Activated T-helper 2 cell treated with anti-CD3 and anti-CD28 coated beads, Interferon-gamma antibody, Interleukin-2, Interleukin-4, amounts not matched to agents 10 μg/mL and 5 μg/mL and 100 μg/mL, durations not matched to agents 14 hours and 24 hours and 36 hours (primary cell): ENCODE data around the gene CLEC3B. TPM values are rescaled to one million over a fixed set of nuclear protein-coding genes. Genes with fewer than 3 reads are reported as not detected.

Experiments
- DNase-seq: peaks from one replicate; pipeline ENCODE4 v3.0.0; 2021; ENCODE audit warnings: low spot score
- H3K27ac Mint-ChIP-seq: one replicate; pipeline ENCODE4 v1.8.0; 2021; ENCODE audit warnings: mixed read lengths
- H3K27me3 Mint-ChIP-seq: one replicate; pipeline ENCODE4 v1.8.0; 2021; ENCODE audit warnings: low read depth, mixed read lengths
- H3K36me3 Mint-ChIP-seq: one replicate; pipeline ENCODE4 v1.8.0; 2021; ENCODE audit warnings: low read depth, mixed read lengths
- H3K4me1 Mint-ChIP-seq: one replicate; pipeline ENCODE4 v1.8.0; 2021; ENCODE audit warnings: low read depth, mixed read lengths
- H3K4me3 Mint-ChIP-seq: one replicate; pipeline ENCODE4 v1.8.0; 2021; ENCODE audit warnings: low read depth, mild to moderate bottlenecking, moderate library complexity, mixed read lengths
- H3K9me3 Mint-ChIP-seq: one replicate; pipeline ENCODE4 v1.8.0; 2021; ENCODE audit warnings: mixed read lengths
- intact Hi-C: fragments of 100-400 bp; cut with micrococcal nuclease; formaldehyde crosslinking; loops from one replicate; pipeline ENCODE4 v1.15.1; 2023
- total RNA-seq: library from RNA; stranded (reverse); gene quantifications from 2 replicates; pipeline ENCODE4 v1.2.3, GENCODE V29; 2022

CLEC3B gene
- total RNA-seq, 1 donor from 2014 or later: not detected

- no peaks in the 10 kb centered on the region for H3K9me3 Mint-ChIP-seq
- H3K27ac Mint-ChIP-seq: no peak overlapping the region
- intact Hi-C loops: no loop called here
- no peak for DNase-seq
- H3K27me3 Mint-ChIP-seq: no peaks in the 10 kb centered on the region
- no peak overlapping the region for H3K4me3 Mint-ChIP-seq
- peaks cover 24% of the 10 kb centered on the region for H3K4me1 Mint-ChIP-seq
- H3K36me3 Mint-ChIP-seq: peaks cover 71% of the 10 kb centered on the region
Observed at GRCh38 chr3:44992555-44993470, 33.3 kb upstream of the CLEC3B start.

GRCh38 chr3:44993471-44994205 lies 32.5 kb upstream of the CLEC3B start:
- Mint-ChIP-seq H3K4me3 (no peak overlapping the region), H3K27ac (no peak overlapping the region), H3K36me3 (peaks cover 77% of the 10 kb centered on the region), H3K27me3 (no peaks in the 10 kb centered on the region), H3K9me3 (no peaks in the 10 kb centered on the region), H3K4me1 (peaks cover 24% of the 10 kb centered on the region)
- intact Hi-C loops: no loop called here
- DNase-seq: no peak

DNA sequence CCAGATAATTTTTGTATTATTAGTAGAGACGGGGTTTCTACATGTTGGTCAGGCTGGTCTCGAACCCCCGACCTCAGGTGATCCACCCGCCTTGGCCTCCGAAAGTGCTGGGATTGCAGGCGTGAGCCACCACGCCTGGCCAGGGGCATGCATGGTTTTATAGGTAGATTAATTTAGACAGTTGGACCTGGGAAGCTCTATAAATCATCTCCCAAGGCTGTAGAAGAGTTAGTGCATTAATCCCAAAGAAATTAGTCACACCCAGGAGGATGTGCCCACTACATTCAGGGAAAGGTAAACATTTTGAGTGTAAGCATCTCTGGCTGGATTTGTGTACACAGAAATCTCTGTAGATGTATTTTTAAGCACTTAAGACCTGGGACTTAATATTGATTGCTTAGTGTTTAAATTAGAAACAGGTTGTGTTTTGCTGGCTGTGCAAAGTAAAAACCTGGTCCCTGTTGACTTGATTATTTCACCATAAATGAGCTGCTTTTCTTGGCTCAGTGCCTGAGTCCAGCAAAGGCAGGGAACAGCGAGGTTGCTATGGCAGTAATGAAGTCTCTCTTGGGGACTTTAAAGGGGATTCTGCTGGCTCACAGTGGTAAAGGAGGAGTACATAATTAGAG lies 30.8 kb upstream of the CLEC3B start:
- no peaks in the 10 kb centered on the region for H3K9me3 Mint-ChIP-seq
- no peak overlapping the region for H3K27ac Mint-ChIP-seq
- H3K4me1 Mint-ChIP-seq: peaks cover 24% of the 10 kb centered on the region
- H3K4me3 Mint-ChIP-seq: no peak overlapping the region
- H3K36me3 Mint-ChIP-seq: peaks cover 80% of the 10 kb centered on the region
- no peak for DNase-seq
- no peaks in the 10 kb centered on the region for H3K27me3 Mint-ChIP-seq
- intact Hi-C loops: no loop called here

DNA sequence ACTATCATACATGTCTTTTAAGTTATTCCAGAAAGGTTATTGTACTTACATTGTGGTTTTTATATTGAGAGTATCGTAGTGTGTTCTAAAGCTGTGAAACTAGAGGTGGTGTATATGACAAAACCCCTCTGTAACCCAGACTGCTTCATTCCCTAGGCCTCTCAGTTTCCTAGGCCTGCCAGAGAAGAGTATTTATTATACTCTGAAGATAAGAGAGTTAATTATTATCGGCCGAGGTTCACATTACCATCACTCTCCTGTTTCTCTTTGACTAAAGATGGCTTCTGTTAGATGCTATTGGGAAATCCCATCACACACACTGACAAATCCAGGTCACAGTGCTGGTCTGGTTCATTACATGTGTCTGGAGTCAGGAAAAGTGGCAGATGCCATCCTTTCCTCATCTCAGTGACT lies 29.5 kb upstream of the CLEC3B start:
- peaks cover 25% of the 10 kb centered on the region for H3K4me1 Mint-ChIP-seq
- no peak for DNase-seq
- H3K36me3 Mint-ChIP-seq: peaks cover 78% of the 10 kb centered on the region
- intact Hi-C loops: no loop called here
- H3K9me3 Mint-ChIP-seq: no peaks in the 10 kb centered on the region
- H3K27ac Mint-ChIP-seq: no peak overlapping the region
- H3K4me3 Mint-ChIP-seq: no peak overlapping the region
- no peaks in the 10 kb centered on the region for H3K27me3 Mint-ChIP-seq

GRCh38 chr3:44999782-45000181 lies 26.3 kb upstream of the CLEC3B start:
- Mint-ChIP-seq H3K36me3 (peaks cover 78% of the 10 kb centered on the region), H3K4me1 (peaks cover 18% of the 10 kb centered on the region), H3K27me3 (no peaks in the 10 kb centered on the region), H3K9me3 (peaks cover 2% of the 10 kb centered on the region), H3K27ac (no peak overlapping the region), H3K4me3 (no peak overlapping the region)
- intact Hi-C loops: no loop called here
- no peak for DNase-seq

DNA sequence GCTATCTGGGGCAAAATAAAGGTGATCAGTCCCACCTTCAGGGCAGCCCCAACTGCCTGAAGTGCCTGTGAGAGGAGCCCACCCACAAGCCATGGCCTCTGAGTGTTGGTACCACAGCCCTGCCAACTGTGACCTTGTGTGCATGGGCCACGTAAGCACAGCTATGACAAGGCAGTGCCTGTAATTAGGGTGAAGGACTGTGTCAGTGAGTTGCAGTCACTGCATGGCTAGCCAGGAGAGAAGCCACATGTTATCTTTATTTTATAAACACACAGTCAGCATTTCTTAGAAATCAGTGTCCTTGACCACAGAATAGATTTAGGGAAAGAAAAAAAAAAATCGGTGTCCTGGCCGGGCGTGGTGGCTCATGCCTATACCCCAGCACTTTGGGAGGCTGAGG lies 25.3 kb upstream of the CLEC3B start:
- intact Hi-C loops: no loop called here
- H3K9me3 Mint-ChIP-seq: peaks cover 7% of the 10 kb centered on the region
- no peaks in the 10 kb centered on the region for H3K27me3 Mint-ChIP-seq
- no peak overlapping the region for H3K4me3 Mint-ChIP-seq
- no peak overlapping the region for H3K27ac Mint-ChIP-seq
- H3K36me3 Mint-ChIP-seq: peaks cover 86% of the 10 kb centered on the region
- H3K4me1 Mint-ChIP-seq: peaks cover 23% of the 10 kb centered on the region
- no peak for DNase-seq

DNA sequence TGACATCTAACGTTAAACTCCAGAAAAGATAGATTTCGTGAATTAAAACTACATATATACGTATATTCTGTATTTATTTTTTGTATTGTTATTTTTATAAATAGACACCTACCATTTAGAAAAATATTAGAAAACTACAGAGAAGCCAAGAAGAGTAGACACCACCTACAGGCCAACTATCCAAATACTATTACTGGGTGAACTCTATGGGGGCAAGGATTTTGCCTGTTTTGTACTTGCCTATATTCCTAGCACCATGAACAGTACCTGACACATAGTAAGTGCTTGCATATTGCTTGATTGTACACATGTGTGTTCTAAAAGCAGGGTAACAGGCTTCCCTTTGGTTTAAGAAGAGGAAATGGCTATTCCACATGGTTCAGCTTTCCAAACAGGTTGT lies 24.4 kb upstream of the CLEC3B start:
- H3K4me3 Mint-ChIP-seq: no peak overlapping the region
- peaks cover 14% of the 10 kb centered on the region for H3K4me1 Mint-ChIP-seq
- intact Hi-C loops: no loop called here
- H3K27me3 Mint-ChIP-seq: no peaks in the 10 kb centered on the region
- H3K9me3 Mint-ChIP-seq: peaks cover 7% of the 10 kb centered on the region
- H3K36me3 Mint-ChIP-seq: peaks cover 81% of the 10 kb centered on the region
- H3K27ac Mint-ChIP-seq: no peak overlapping the region
- no peak for DNase-seq

GRCh38 chr3:45002139-45002660 lies 23.9 kb upstream of the CLEC3B start:
- peaks cover 81% of the 10 kb centered on the region for H3K36me3 Mint-ChIP-seq
- H3K9me3 Mint-ChIP-seq: peaks cover 7% of the 10 kb centered on the region
- peaks cover 15% of the 10 kb centered on the region for H3K4me1 Mint-ChIP-seq
- DNase-seq: no peak
- intact Hi-C loops: no loop called here
- H3K27me3 Mint-ChIP-seq: no peaks in the 10 kb centered on the region
- no peak overlapping the region for H3K4me3 Mint-ChIP-seq
- no peak overlapping the region for H3K27ac Mint-ChIP-seq

DNA sequence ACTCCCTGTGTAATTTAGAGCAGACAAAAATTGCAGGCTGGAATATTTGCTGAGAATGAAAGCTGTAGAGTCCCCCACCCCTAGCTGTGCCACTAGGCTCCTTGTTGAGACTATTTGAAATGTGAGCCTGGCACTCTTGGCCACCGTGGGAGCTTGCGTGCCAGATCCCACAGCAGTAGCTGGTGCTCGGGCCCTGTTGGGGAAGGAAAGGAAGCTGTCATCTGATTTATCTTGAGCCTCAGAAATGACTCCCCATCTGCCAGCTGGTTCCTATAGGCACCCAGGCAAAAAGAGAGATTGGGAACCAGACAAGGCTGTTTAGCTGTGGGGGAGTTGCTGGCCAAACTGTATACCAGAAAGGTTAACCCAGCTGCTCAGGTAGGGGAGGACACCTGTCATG lies 23.4 kb upstream of the CLEC3B start:
- DNase-seq: no peak
- intact Hi-C loops: no loop called here
- Mint-ChIP-seq H3K4me1 (peaks cover 15% of the 10 kb centered on the region), H3K27me3 (no peaks in the 10 kb centered on the region), H3K36me3 (peaks cover 82% of the 10 kb centered on the region), H3K9me3 (peaks cover 7% of the 10 kb centered on the region), H3K27ac (no peak overlapping the region), H3K4me3 (no peak overlapping the region)

DNA sequence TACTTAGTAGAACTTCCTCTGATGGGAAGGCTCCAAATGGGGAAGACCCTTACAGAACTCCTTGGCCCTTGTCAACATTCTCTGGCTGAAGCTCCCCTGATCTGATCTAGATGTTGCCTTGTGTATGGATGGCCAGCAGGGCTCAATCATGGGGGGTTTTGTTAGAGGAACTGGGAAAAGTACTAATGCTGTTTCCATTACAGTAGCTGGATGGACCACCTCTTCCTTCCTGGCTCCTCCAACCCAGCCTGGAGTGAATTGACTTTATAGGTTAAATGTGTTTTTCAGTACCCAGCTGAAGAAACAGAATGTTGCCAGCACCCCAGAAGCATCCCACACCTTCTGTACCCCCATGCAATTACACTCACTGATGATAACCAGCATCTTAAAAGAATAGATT lies 22.7 kb upstream of the CLEC3B start:
- Mint-ChIP-seq H3K9me3 (peaks cover 7% of the 10 kb centered on the region), H3K27ac (no peak overlapping the region), H3K27me3 (no peaks in the 10 kb centered on the region), H3K4me3 (no peak overlapping the region), H3K36me3 (peaks cover 83% of the 10 kb centered on the region), H3K4me1 (peaks cover 15% of the 10 kb centered on the region)
- intact Hi-C loops: no loop called here
- DNase-seq: no peak

DNA sequence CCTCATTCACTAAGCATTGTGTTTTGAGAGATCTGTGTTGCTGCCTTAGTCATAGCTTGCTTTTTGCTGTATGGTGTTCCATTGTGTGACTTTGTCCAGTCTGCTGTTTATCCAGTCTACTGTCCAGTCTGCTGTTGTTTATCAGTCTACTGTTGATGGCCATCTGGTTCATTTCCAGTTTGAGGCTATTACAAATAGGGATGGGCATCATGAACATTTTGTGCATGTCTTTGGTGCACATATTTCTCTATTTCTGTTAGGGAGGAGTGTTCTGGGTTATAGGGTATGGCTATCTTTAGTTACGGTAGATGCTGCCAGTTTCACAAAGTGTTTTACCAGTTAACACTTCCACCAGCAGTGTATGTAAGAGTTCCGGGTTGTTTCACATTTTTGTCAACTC lies 22.2 kb upstream of the CLEC3B start:
- Mint-ChIP-seq H3K36me3 (peaks cover 83% of the 10 kb centered on the region), H3K4me3 (no peak overlapping the region), H3K27ac (no peak overlapping the region), H3K9me3 (peaks cover 7% of the 10 kb centered on the region), H3K4me1 (peaks cover 15% of the 10 kb centered on the region), H3K27me3 (no peaks in the 10 kb centered on the region)
- no peak for DNase-seq
- intact Hi-C loops: no loop called here

DNA sequence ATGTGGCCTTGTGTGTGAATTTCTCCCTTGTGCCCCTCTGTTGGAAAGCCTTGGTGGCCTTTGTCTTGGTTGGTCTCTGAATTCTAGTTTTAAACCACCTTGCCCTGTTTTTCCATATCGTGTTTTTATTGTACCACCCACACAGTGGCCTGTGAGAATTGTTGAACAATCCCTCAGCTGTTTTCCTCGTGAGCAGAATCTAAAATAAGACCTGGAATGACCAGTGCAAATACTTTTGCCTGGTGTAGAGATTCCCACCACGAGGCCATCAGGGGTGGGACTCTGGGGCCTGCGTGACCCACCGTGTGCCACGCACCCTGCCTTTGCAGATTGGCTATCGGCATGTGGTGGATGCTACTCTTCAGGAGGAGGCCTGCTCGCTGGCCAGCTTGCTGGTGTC lies 19.0 kb upstream of the CLEC3B start:
- peaks cover 16% of the 10 kb centered on the region for H3K4me1 Mint-ChIP-seq
- peaks cover 7% of the 10 kb centered on the region for H3K9me3 Mint-ChIP-seq
- H3K4me3 Mint-ChIP-seq: no peak overlapping the region
- H3K27me3 Mint-ChIP-seq: no peaks in the 10 kb centered on the region
- intact Hi-C loops: no loop called here
- no peak for DNase-seq
- no peak overlapping the region for H3K27ac Mint-ChIP-seq
- H3K36me3 Mint-ChIP-seq: peaks cover 83% of the 10 kb centered on the region
